ENCODE results near the gene TAS2R41. TPM values are rescaled to one million over a fixed set of nuclear protein-coding genes. Genes with fewer than 3 reads are reported as not detected.

The TAS2R41 gene
- total and polyA plus RNA-seq, 3 donors from 2014 or later = 0.55 TPM; not detected in 2

- H3K4me3 ChIP-seq = no peak overlapping the region
- WGBS, 2 donors = 71 to 79% methylated on average over 1 of the region's 1 CpG
- intact Hi-C loops (cut with DNase I; ENCODE audit: low total_unique reads) = no loop called here
These were observed 23.5 kb upstream of the TAS2R41 start for GRCh38 chr7:143454091-143454680.

GRCh38 chr7:143455491-143455890 lies 22.2 kb upstream of the TAS2R41 start:
- H3K27me3 ChIP-seq = no peaks in the 10 kb centered on the region
- WGBS, 2 donors = 80 to 83% methylated on average over 2 of the region's 2 CpGs
- no peak overlapping the region for H3K4me3 ChIP-seq
- no peaks in the 10 kb centered on the region for H3K4me1 ChIP-seq
- H3K27ac ChIP-seq = no peak overlapping the region
- H3K36me3 ChIP-seq (ENCODE audit: low read depth, missing control alignments) = no peaks in the 10 kb centered on the region
- no peak for DNase-seq
- no peaks in the 10 kb centered on the region for H3K9me3 ChIP-seq
- intact Hi-C loops (cut with DNase I; ENCODE audit: low total_unique reads) = no loop called here
- TF ChIP-seq CTCF (IDR thresholded peaks at IDR 0.05) = no peak
- TF ChIP-seq POLR2A (IDR thresholded peaks at IDR 0.05) = no peak

More at GRCh38 chr7:143454091-143454680, 23.5 kb upstream of the TAS2R41 start:
- H3K9me3 ChIP-seq = no peaks in the 10 kb centered on the region
- H3K4me1 ChIP-seq = no peaks in the 10 kb centered on the region
- no peak overlapping the region for H3K27ac ChIP-seq
- TF ChIP-seq POLR2A (IDR thresholded peaks at IDR 0.05) = no peak
- TF ChIP-seq CTCF (IDR thresholded peaks at IDR 0.05) = no peak
- no peaks in the 10 kb centered on the region for H3K27me3 ChIP-seq
- H3K36me3 ChIP-seq (ENCODE audit: low read depth, missing control alignments) = no peaks in the 10 kb centered on the region
- no peak for DNase-seq

GRCh38 chr7:143455942-143456341 lies 21.7 kb upstream of the TAS2R41 start:
- Histone ChIP-seq H3K4me1 (no peaks in the 10 kb centered on the region), H3K4me3 (no peak overlapping the region), H3K36me3 (ENCODE audit: low read depth, missing control alignments) (no peaks in the 10 kb centered on the region), H3K9me3 (no peaks in the 10 kb centered on the region), H3K27me3 (no peaks in the 10 kb centered on the region), H3K27ac (no peak overlapping the region)
- intact Hi-C loops (cut with DNase I; ENCODE audit: low total_unique reads) = no loop called here
- DNase-seq = no peak
- no peak for TF ChIP-seq CTCF (IDR thresholded peaks at IDR 0.05)
- TF ChIP-seq POLR2A (IDR thresholded peaks at IDR 0.05) = no peak
- WGBS, 2 donors = 80 to 91% methylated on average over 4 of the region's 4 CpGs

- H3K27me3 ChIP-seq = no peaks in the 10 kb centered on the region
- no peak overlapping the region for H3K27ac ChIP-seq
- H3K9me3 ChIP-seq = no peaks in the 10 kb centered on the region
- intact Hi-C loops (cut with DNase I; ENCODE audit: low total_unique reads) = no loop called here
- no peak overlapping the region for H3K4me3 ChIP-seq
- no peaks in the 10 kb centered on the region for H3K36me3 ChIP-seq (ENCODE audit: low read depth, missing control alignments)
- TF ChIP-seq CTCF (IDR thresholded peaks at IDR 0.05) = no peak
- no peak for TF ChIP-seq POLR2A (IDR thresholded peaks at IDR 0.05)
- H3K4me1 ChIP-seq = no peaks in the 10 kb centered on the region
- no peak for DNase-seq
- 76 to 80% methylated on average over 4 of the region's 4 CpGs for WGBS, 2 donors
These were observed 20.5 kb upstream of the TAS2R41 start for GRCh38 chr7:143456992-143457793.
